RWPE2 (cell line): ENCODE results near the gene PRRC2B.

Experiments used
- ATAC-seq: fragments of 200-7000 bp; cut with Tn5 transposase; 3 replicates; pipeline ENCODE4 v1.9.1; 2021; ENCODE audit warnings: low read depth
- DNase-seq: peaks from one replicate; pipeline ENCODE4 v3.0.0-alpha.2; 2020; ENCODE audit warnings: low spot score
- H3K27ac ChIP-seq: fragments of 450-650 bp; 2 replicates; pipeline ENCODE4 v1.5.1; 2017; ENCODE audit warnings: mild to moderate bottlenecking; ENCODE audit not compliant: poor library complexity, severe bottlenecking
- H3K27me3 ChIP-seq: fragments of 250-450 bp; sonication (Bioruptor Pico); 2 replicates; pipeline ENCODE4 v1.5.1; 2021; ENCODE audit warnings: mild to moderate bottlenecking, moderate library complexity; ENCODE audit not compliant: insufficient read depth, poor library complexity, severe bottlenecking
- H3K36me3 ChIP-seq: fragments of 250-450 bp; sonication (Bioruptor Pico); 2 replicates; pipeline ENCODE4 v1.5.1; 2020; ENCODE audit warnings: low read depth, mild to moderate bottlenecking, moderate library complexity
- H3K4me1 ChIP-seq: fragments of 250-450 bp; sonication (Bioruptor Pico); 2 replicates; pipeline ENCODE4 v1.5.1; 2021; ENCODE audit warnings: mild to moderate bottlenecking, moderate library complexity; ENCODE audit not compliant: insufficient read depth, poor library complexity, severe bottlenecking
- H3K4me3 ChIP-seq: fragments of 250-450 bp; sonication (Bioruptor Pico); 2 replicates; pipeline ENCODE4 v1.5.1; 2021; ENCODE audit warnings: mild to moderate bottlenecking, moderate library complexity; ENCODE audit not compliant: severe bottlenecking
- H3K9me3 ChIP-seq: fragments of 250-450 bp; sonication (Bioruptor Pico); 2 replicates; pipeline ENCODE4 v1.5.1; 2021; ENCODE audit warnings: mild to moderate bottlenecking, moderate library complexity; ENCODE audit not compliant: severe bottlenecking
- CTCF ChIP-seq: fragments of 450-650 bp; IDR thresholded peaks from one replicate; pipeline ENCODE4 v1.5.1; 2017; ENCODE audit warnings: mild to moderate bottlenecking, moderate library complexity; ENCODE audit not compliant: poor library complexity, severe bottlenecking

The PRRC2B gene

GRCh38 chr9:131523451-131524435, 129.9 kb downstream of the PRRC2B start:
- H3K36me3 ChIP-seq, result peaks cover 55% of the 10 kb centered on the region

GRCh38 chr9:131524665-131525315, 130.9 kb downstream of the PRRC2B start:
- H3K4me1 ChIP-seq, result no peaks in the 10 kb centered on the region
- no peak for DNase-seq
- H3K36me3 ChIP-seq, result peaks cover 60% of the 10 kb centered on the region

More at GRCh38 chr9:131523451-131524435, 129.9 kb downstream of the PRRC2B start:
- H3K27me3 ChIP-seq, result no peaks in the 10 kb centered on the region
- no peak for DNase-seq
- no peak for TF ChIP-seq CTCF
- no peak for ATAC-seq
- no peaks in the 10 kb centered on the region for H3K4me1 ChIP-seq
- H3K9me3 ChIP-seq, result no peaks in the 10 kb centered on the region
- no peak overlapping the region for H3K27ac ChIP-seq
- H3K4me3 ChIP-seq, result no peak overlapping the region

GRCh38 chr9:131525643-131526565, 132.0 kb downstream of the PRRC2B start:
- ATAC-seq, result no peak
- Histone ChIP-seq H3K27ac (no peak overlapping the region), H3K9me3 (no peaks in the 10 kb centered on the region), H3K36me3 (peaks cover 55% of the 10 kb centered on the region), H3K27me3 (no peaks in the 10 kb centered on the region), H3K4me1 (no peaks in the 10 kb centered on the region), H3K4me3 (no peak overlapping the region)
- no peak for DNase-seq
- TF ChIP-seq CTCF, result no peak

More at GRCh38 chr9:131524665-131525315, 130.9 kb downstream of the PRRC2B start:
- no peak for TF ChIP-seq CTCF
- H3K27me3 ChIP-seq, result no peaks in the 10 kb centered on the region
- no peak overlapping the region for H3K27ac ChIP-seq
- H3K4me3 ChIP-seq, result no peak overlapping the region
- ATAC-seq, result no peak
- no peaks in the 10 kb centered on the region for H3K9me3 ChIP-seq

GRCh38 chr9:131528186-131528585, 134.3 kb downstream of the PRRC2B start:
- no peak overlapping the region for H3K27ac ChIP-seq
- H3K36me3 ChIP-seq, result peaks cover 44% of the 10 kb centered on the region
- no peak overlapping the region for H3K4me3 ChIP-seq
- no peak for DNase-seq
- no peaks in the 10 kb centered on the region for H3K27me3 ChIP-seq
- no peak for ATAC-seq
- no peak for TF ChIP-seq CTCF
- H3K4me1 ChIP-seq, result no peaks in the 10 kb centered on the region
- H3K9me3 ChIP-seq, result no peaks in the 10 kb centered on the region
